Stomach (tissue), 9 donors: ENCODE data around the gene ACOT7. TPM values are rescaled to one million over a fixed set of nuclear protein-coding genes. Genes with fewer than 3 reads are reported as not detected.

Experiments
- DNase-seq, 2 donors: peaks; one replicate each; pipeline versions ENCODE4 v3.0.0 to v3.0.0-alpha.2; 2013 to 2019
- H3K27ac ChIP-seq, 5 donors: fragments of 200-600 bp in 4 of 5; sonication (generic) in 4 of 5; one replicate each; pipeline ENCODE4 v1.5.1; 2013 to 2019; ENCODE audit warnings: mild to moderate bottlenecking in 1 of 5, moderate library complexity in 1 of 5
- H3K27me3 ChIP-seq, 3 donors: fragments of 200-600 bp; sonication (generic); one replicate each; pipeline ENCODE4 v1.5.1; 2017 to 2019; ENCODE audit warnings: mixed run types in 1 of 3
- H3K36me3 ChIP-seq, 4 donors: fragments of 200-600 bp; sonication (generic); 1 replicate in 3 of 4; 2 replicates in 1 of 4; pipeline ENCODE4 v1.5.1; 2016 to 2019
- H3K4me1 ChIP-seq, 4 donors: fragments of 200-600 bp; sonication (generic); one replicate each; pipeline ENCODE4 v1.5.1; 2016 to 2019
- H3K4me3 ChIP-seq, 4 donors: fragments of 200-600 bp; sonication (generic) in 3 of 4; one replicate each; pipeline ENCODE4 v1.5.1; 2016 to 2019; ENCODE audit warnings: mild to moderate bottlenecking in 1 of 4
- H3K9me3 ChIP-seq, 4 donors: fragments of 200-600 bp; sonication (generic); one replicate each; pipeline ENCODE4 v1.5.1; 2016 to 2019
- EP300 ChIP-seq: sonication (generic); formaldehyde crosslinking; IDR thresholded peaks from one replicate; pipeline ENCODE4 v1.6.1; 2017; ENCODE audit warnings: antibody characterized with exemption
- POLR2A ChIP-seq, 4 donors: fragments of 450-650 bp; IDR thresholded peaks; one replicate each; pipeline ENCODE4 v1.6.1; 2016; ENCODE audit warnings: antibody characterized with exemption in 4 of 4, control low read depth in 2 of 4, mild to moderate bottlenecking in 1 of 4, moderate library complexity in 1 of 4
- POLR2AphosphoS5 ChIP-seq, 3 donors: sonication (generic); formaldehyde crosslinking; IDR thresholded peaks; one replicate each; pipeline ENCODE4 v1.6.1; 2016; ENCODE audit warnings: antibody characterized with exemption in 3 of 3
- WGBS, 5 donors: extraction: QIAGEN DNeasy Blood & Tissue Kit in 3 of 5; methylation state at CpG; one replicate each; pipeline versions ENCODE4 v1.1.5 to v1.1.7; 2013 to 2018; 5-methylcytosine and 5-hydroxymethylcytosine counted together
- intact Hi-C: fragments of 100-400 bp; cut with DNase I; formaldehyde crosslinking; loops from one replicate; pipeline ENCODE4 v1.15.1; 2023; ENCODE audit warnings: low total_unique reads
- polyA plus RNA-seq, 3 donors: library from polyadenylated mRNA; stranded (reverse); fragments of 200-250 nt; gene quantifications; one replicate each; pipeline ENCODE4 v1.2.3, GENCODE V29; 2013
- total RNA-seq, 5 donors: library from RNA; depleted of rRNA; stranded (reverse); fragments of >200 nt; gene quantifications; one replicate each; pipeline versions ENCODE4 v1.1.0 to v1.2.3, GENCODE V29; 2014 to 2016
- TF ChIP-seq, protein P1 (sequence below), 7 experiments: fragments of 450-650 bp in 4 of 7; fragments of 200-600 bp in 3 of 7; sonication (generic) in 3 of 7; IDR thresholded peaks; one replicate each; pipeline ENCODE4 v1.5.1; 2016 to 2019; ENCODE audit warnings: antibody characterized with exemption in 7 of 7, control low read depth in 2 of 7, mild to moderate bottlenecking in 1 of 7
- donor health status: healthy with polysubstance abuse.
- donor health status: Bipolar disorder and iron deficiency.
- donor health status: healthy.

ACOT7 gene
- total and polyA plus RNA-seq, 8 donors: 9.4 to 69.8 (median 19.4) TPM; not detected in 1

DNA sequence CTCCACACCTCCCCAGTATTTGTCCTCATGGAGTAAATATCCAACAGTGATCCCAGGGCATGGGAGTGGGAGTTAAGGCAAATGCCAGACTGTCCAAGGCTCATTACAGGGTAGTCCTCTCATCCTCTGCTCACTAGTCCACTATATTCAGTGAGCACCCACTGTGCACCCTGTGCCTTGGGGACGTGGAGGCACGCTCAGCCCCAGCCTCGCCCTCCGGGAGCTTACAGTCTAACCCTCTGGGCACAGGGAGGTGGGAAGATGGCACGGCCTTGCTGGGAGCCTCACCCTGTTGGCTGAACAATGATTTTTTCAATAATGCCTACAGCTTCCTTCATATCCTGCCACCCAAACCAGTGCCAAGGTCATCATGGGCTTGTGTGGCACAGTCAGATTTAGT lies 23.3 kb upstream of the ACOT7 start:
- Histone ChIP-seq H3K9me3 (no peaks in the 10 kb centered on the region), H3K4me3 (no peak overlapping the region), H3K27me3 (peaks cover 31 to 100% (median 81%) of the 10 kb centered on the region in 3 donors), H3K4me1 (peaks cover 25 to 36% (median 35%) of the 10 kb centered on the region in 4 donors), H3K27ac (no peak overlapping the region), H3K36me3 (no peaks in the 10 kb centered on the region)
- TF ChIP-seq, protein P1, sequence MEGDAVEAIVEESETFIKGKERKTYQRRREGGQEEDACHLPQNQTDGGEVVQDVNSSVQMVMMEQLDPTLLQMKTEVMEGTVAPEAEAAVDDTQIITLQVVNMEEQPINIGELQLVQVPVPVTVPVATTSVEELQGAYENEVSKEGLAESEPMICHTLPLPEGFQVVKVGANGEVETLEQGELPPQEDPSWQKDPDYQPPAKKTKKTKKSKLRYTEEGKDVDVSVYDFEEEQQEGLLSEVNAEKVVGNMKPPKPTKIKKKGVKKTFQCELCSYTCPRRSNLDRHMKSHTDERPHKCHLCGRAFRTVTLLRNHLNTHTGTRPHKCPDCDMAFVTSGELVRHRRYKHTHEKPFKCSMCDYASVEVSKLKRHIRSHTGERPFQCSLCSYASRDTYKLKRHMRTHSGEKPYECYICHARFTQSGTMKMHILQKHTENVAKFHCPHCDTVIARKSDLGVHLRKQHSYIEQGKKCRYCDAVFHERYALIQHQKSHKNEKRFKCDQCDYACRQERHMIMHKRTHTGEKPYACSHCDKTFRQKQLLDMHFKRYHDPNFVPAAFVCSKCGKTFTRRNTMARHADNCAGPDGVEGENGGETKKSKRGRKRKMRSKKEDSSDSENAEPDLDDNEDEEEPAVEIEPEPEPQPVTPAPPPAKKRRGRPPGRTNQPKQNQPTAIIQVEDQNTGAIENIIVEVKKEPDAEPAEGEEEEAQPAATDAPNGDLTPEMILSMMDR (IDR thresholded peaks at IDR 0.05): no peak
- TF ChIP-seq EP300 (no peak), POLR2AphosphoS5 (IDR thresholded peaks at IDR 0.05) (no peak)
- 86 to 100% (median 88%) methylated on average over 1 to 5 of the region's 5 CpGs for WGBS, 5 donors
- intact Hi-C loops: no loop called here
- DNase-seq: no peak

DNA sequence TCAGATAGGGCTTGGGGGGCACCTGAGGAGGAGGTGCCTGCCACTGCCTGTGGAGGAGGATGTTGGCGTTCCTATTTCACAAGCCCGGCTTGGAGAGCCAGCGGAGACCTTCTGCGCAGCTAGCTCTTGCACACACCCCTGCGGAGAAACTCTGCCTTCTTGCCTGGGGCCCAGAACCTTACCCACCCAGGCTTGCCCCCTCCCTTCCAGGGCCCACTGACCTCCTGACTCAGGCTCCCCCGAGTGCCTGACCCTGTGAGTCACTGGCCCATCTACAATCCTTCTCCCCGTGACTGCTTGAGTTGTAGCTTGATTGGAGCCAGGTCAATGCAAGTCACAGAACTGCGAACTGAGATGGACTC lies 22.7 kb upstream of the ACOT7 start:
- WGBS, 5 donors: 70 to 80% (median 78%) methylated on average over 8 of the region's 8 CpGs
- Histone ChIP-seq H3K27me3 (peaks cover 31 to 100% (median 75%) of the 10 kb centered on the region in 3 donors), H3K4me3 (no peak overlapping the region), H3K9me3 (no peaks in the 10 kb centered on the region), H3K4me1 (peaks cover 25 to 36% (median 35%) of the 10 kb centered on the region in 4 donors), H3K27ac (no peak overlapping the region), H3K36me3 (no peaks in the 10 kb centered on the region)
- intact Hi-C loops: no loop called here
- no peak for DNase-seq
- TF ChIP-seq, protein P1 (IDR thresholded peaks at IDR 0.05): no peak
- TF ChIP-seq POLR2A (IDR thresholded peaks at IDR 0.05): no peak
- TF ChIP-seq POLR2AphosphoS5 (IDR thresholded peaks at IDR 0.05): no peak
- TF ChIP-seq EP300: no peak

DNA sequence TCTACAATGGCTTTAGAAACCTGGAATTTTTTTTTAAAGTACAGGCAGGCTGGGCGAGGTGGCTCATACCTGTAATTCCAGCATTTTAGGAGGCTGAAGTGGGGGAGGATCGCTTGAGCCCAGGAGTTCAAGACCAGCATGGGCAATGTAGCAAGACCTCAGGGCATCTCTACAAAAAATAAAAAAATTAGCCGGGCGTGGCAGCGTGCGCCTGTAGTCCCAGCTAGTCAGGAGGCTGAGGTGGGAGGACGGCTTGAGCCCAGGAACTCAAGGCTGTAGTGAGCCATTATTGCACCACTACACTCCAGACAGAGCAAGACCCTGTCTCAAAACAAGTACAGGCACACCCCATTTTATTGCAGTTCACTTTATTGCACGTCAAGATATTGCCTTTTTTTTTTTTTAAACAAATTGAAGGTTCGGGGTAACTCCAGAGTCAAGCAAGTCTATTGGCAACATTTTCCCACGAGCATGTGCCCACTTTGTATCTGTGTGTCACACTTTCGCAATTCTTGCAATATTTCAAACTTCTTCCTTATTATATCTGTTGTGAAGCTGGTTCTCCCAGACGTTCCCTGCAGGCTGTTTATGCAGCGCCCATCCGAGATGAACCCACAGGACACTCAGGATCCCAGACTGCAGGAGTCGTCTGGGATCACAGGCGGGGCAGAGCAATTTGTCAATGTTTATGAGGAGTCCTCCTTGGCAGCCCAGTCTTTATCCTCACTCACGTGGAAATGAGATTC lies 21.5 kb upstream of the ACOT7 start:
- no peak for DNase-seq
- intact Hi-C loops: no loop called here
- TF ChIP-seq POLR2AphosphoS5 (IDR thresholded peaks at IDR 0.05): no peak
- TF ChIP-seq, protein P1 (IDR thresholded peaks at IDR 0.05): no peak
- TF ChIP-seq EP300: no peak
- no peak for TF ChIP-seq POLR2A (IDR thresholded peaks at IDR 0.05)
- Histone ChIP-seq H3K4me3 (no peak overlapping the region), H3K36me3 (no peaks in the 10 kb centered on the region), H3K4me1 (peaks cover 18 to 27% (median 26%) of the 10 kb centered on the region in 4 donors), H3K27me3 (peaks cover 31 to 96% (median 62%) of the 10 kb centered on the region in 3 donors), H3K27ac (no peak overlapping the region), H3K9me3 (no peaks in the 10 kb centered on the region)
- 47 to 62% (median 54%) methylated on average over 17 of the region's 17 CpGs for WGBS, 5 donors

DNA sequence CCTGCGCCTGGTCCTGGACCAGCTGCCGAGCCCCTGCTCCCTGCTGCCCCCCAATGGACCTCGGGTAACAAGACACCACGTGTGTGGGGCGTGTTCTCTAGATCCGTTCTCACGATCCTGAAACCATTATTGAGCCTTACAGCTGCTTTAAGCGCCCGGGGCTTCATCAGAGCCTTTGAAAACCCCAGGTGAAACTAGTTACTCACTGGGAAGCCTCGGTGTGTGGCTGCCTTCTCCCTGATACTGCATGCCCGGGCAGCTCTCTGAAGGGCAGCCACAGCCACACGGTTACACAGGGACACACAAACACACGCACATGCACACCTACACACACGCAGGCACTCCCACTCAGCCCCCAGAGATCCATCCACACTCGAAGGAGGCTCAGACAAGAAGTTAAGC lies 20.9 kb upstream of the ACOT7 start:
- 4 to 9% (median 6%) methylated on average over 15 of the region's 15 CpGs for WGBS, 5 donors
- H3K36me3 ChIP-seq: no peaks in the 10 kb centered on the region
- H3K27me3 ChIP-seq: peaks cover 28 to 90% (median 56%) of the 10 kb centered on the region in 3 donors
- H3K27ac ChIP-seq: no peak overlapping the region
- peaks cover 11 to 21% (median 20%) of the 10 kb centered on the region in 4 donors for H3K4me1 ChIP-seq
- intact Hi-C loops: no loop called here
- peak in 1 of 2 donors; percentile 72 for DNase-seq
- no peak for TF ChIP-seq EP300
- TF ChIP-seq, protein P1 (IDR thresholded peaks at IDR 0.05): peak in 1 of 7 experiments; percentile 17
- TF ChIP-seq POLR2A (IDR thresholded peaks at IDR 0.05): no peak
- TF ChIP-seq POLR2AphosphoS5 (IDR thresholded peaks at IDR 0.05): no peak
- H3K9me3 ChIP-seq: no peaks in the 10 kb centered on the region
- H3K4me3 ChIP-seq: no peak overlapping the region
